GM23338 (cell line): ENCODE measurements around the gene RAX2.

Source experiments
- CREB1 ChIP-seq: fragments of 250-450 bp; sonication (Bioruptor Pico); IDR thresholded peaks from 2 replicates; pipeline ENCODE4 v1.5.0; 2020; ENCODE audit warnings: low read depth, mild to moderate bottlenecking, moderate library complexity
- EZH2 ChIP-seq: fragments of 200-600 bp; sonication (generic); IDR thresholded peaks from one replicate; pipeline ENCODE4 v1.8.0; 2017; ENCODE audit warnings: antibody characterized with exemption, mild to moderate bottlenecking, low read depth; ENCODE audit not compliant: unreplicated experiment
- EZH2phosphoT487 ChIP-seq: fragments of 200-600 bp; sonication (generic); IDR thresholded peaks from one replicate; pipeline ENCODE4 v1.8.1; 2018; ENCODE audit warnings: antibody characterized with exemption; ENCODE audit not compliant: unreplicated experiment
- POLR2AphosphoS5 ChIP-seq: IDR thresholded peaks from 2 replicates; pipeline ENCODE4 v1.6.1; 2016; ENCODE audit warnings: antibody characterized with exemption, low read depth
- ZNF331 ChIP-seq: fragments of 250-450 bp; sonication (Bioruptor Pico); IDR thresholded peaks from 2 replicates; pipeline ENCODE4 v1.5.0; 2020; ENCODE audit warnings: low read depth, mild to moderate bottlenecking, moderate library complexity
- TF ChIP-seq, protein P1 (sequence below), 2 experiments: fragments of 200-600 bp in 1 of 2; sonication (generic) in 1 of 2; conservative IDR thresholded peaks; 2 replicates each; pipeline versions ENCODE4 v1.5.1 to v1.6.1; 2016 to 2017; ENCODE audit warnings: antibody characterized with exemption in 2 of 2, low read depth in 2 of 2, mild to moderate bottlenecking in 2 of 2, moderate library complexity in 1 of 2
- TF ChIP-seq, protein P2 (sequence below): IDR thresholded peaks from one replicate; pipeline ENCODE4 v1.6.1; 2018; ENCODE audit warnings: antibody characterized with exemption; ENCODE audit not compliant: unreplicated experiment

DNA sequence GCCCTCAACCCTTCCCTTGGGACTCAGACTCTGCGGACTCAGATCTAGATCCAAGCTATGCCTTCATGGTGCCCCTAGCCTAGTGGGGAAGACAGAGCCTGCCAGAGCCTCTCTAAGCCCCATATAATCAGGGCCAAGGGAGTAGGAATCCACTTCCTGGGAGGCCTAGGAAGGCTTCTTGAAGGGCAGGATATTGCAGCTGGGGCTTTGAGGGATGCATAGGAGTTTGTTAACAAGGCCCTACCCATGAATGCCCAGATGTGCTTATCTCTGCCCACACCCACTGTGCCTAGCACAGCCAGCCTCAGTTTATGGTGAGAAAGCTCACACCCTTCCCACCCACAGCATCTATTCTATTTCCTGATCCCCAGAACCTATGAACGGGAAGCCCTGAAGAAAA, 21.8 kb downstream of the RAX2 start:
- no peak for TF ChIP-seq EZH2phosphoT487
- TF ChIP-seq, protein P1, sequence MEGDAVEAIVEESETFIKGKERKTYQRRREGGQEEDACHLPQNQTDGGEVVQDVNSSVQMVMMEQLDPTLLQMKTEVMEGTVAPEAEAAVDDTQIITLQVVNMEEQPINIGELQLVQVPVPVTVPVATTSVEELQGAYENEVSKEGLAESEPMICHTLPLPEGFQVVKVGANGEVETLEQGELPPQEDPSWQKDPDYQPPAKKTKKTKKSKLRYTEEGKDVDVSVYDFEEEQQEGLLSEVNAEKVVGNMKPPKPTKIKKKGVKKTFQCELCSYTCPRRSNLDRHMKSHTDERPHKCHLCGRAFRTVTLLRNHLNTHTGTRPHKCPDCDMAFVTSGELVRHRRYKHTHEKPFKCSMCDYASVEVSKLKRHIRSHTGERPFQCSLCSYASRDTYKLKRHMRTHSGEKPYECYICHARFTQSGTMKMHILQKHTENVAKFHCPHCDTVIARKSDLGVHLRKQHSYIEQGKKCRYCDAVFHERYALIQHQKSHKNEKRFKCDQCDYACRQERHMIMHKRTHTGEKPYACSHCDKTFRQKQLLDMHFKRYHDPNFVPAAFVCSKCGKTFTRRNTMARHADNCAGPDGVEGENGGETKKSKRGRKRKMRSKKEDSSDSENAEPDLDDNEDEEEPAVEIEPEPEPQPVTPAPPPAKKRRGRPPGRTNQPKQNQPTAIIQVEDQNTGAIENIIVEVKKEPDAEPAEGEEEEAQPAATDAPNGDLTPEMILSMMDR (conservative IDR thresholded peaks at IDR 0.05; ENCODE audit: low read depth in 2 of 2) = no peak
- no peak for TF ChIP-seq POLR2AphosphoS5
- no peak for TF ChIP-seq EZH2
- no peak for TF ChIP-seq ZNF331 (CRISPR knock-in tag)
- TF ChIP-seq, protein P2, sequence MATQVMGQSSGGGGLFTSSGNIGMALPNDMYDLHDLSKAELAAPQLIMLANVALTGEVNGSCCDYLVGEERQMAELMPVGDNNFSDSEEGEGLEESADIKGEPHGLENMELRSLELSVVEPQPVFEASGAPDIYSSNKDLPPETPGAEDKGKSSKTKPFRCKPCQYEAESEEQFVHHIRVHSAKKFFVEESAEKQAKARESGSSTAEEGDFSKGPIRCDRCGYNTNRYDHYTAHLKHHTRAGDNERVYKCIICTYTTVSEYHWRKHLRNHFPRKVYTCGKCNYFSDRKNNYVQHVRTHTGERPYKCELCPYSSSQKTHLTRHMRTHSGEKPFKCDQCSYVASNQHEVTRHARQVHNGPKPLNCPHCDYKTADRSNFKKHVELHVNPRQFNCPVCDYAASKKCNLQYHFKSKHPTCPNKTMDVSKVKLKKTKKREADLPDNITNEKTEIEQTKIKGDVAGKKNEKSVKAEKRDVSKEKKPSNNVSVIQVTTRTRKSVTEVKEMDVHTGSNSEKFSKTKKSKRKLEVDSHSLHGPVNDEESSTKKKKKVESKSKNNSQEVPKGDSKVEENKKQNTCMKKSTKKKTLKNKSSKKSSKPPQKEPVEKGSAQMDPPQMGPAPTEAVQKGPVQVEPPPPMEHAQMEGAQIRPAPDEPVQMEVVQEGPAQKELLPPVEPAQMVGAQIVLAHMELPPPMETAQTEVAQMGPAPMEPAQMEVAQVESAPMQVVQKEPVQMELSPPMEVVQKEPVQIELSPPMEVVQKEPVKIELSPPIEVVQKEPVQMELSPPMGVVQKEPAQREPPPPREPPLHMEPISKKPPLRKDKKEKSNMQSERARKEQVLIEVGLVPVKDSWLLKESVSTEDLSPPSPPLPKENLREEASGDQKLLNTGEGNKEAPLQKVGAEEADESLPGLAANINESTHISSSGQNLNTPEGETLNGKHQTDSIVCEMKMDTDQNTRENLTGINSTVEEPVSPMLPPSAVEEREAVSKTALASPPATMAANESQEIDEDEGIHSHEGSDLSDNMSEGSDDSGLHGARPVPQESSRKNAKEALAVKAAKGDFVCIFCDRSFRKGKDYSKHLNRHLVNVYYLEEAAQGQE = no peak
- no peak for TF ChIP-seq CREB1 (CRISPR knock-in tag)
